Measurements from ENCODE around the gene ARHGAP42. TPM values are rescaled to one million over a fixed set of nuclear protein-coding genes. Genes with fewer than 3 reads are reported as not detected.

Gene ARHGAP42
- total and polyA plus RNA-seq, 3 donors from 2014 or later, result 9.8 to 12.1 (median 10.4) TPM

- DNase-seq, result no peak
- intact Hi-C loops (cut with DNase I; ENCODE audit: low total_unique reads), result no loop called here
- TF ChIP-seq POLR2A (IDR thresholded peaks at IDR 0.05) (no peak), CTCF (IDR thresholded peaks at IDR 0.05) (no peak)
- no peaks in the 10 kb centered on the region for H3K9me3 ChIP-seq
- H3K27me3 ChIP-seq, result no peaks in the 10 kb centered on the region
- no peaks in the 10 kb centered on the region for H3K36me3 ChIP-seq (ENCODE audit: low read depth, missing control alignments)
- no peak overlapping the region for H3K27ac ChIP-seq
- no peaks in the 10 kb centered on the region for H3K4me1 ChIP-seq
- H3K4me3 ChIP-seq, result no peak overlapping the region
Measured at GRCh38 chr11:101014600-101015285, 327.7 kb downstream of the ARHGAP42 start.

DNA sequence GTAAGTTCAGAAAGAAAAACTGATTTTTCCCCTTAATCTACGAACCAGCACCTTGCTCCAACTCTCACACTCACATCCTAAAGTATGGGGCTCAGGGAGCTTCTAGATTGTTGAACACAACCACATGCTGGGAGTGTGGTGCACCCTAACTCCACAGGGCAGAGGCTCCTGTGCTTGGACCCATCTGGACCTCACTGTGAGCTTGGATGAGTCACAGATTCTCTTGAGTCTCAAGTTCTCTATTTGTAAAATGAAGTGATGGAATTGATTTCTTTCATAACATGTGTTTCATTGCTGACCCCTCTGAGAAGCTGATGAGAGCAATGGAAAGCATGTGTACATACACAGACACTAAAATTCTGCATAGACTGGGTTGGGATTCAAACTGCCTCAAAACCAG is 332.8 kb downstream of the ARHGAP42 start:
- TF ChIP-seq CTCF (IDR thresholded peaks at IDR 0.05) (no peak), POLR2A (IDR thresholded peaks at IDR 0.05) (no peak)
- no peak for DNase-seq
- intact Hi-C loops (cut with DNase I; ENCODE audit: low total_unique reads), result no loop called here
- H3K36me3 ChIP-seq (ENCODE audit: low read depth, missing control alignments), result no peaks in the 10 kb centered on the region
- H3K4me1 ChIP-seq, result no peaks in the 10 kb centered on the region
- WGBS, 2 donors, result 87 to 92% methylated on average over 1 of the region's 1 CpG
- H3K4me3 ChIP-seq, result no peak overlapping the region
- no peak overlapping the region for H3K27ac ChIP-seq
- H3K9me3 ChIP-seq, result no peaks in the 10 kb centered on the region
- no peaks in the 10 kb centered on the region for H3K27me3 ChIP-seq

DNA sequence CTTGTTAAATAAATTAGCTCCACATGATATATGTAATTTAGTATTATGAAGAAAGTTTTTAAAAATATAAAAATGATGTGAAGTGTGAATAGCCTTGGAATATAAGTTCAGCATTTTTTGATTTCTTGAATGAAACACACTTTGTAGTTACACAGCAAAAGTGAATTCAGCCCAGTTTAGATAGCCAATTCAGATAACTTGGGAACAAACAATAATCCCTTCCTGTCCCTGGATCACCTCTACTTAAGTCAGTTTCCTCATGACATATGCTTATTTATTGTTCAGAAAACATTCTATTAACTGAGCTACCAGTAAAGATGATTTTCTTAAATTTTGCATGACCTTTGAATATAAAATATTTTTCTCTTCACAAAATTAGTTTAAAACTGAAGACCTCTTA is 335.2 kb downstream of the ARHGAP42 start:
- Histone ChIP-seq H3K36me3 (ENCODE audit: low read depth, missing control alignments) (no peaks in the 10 kb centered on the region), H3K4me3 (no peak overlapping the region), H3K27ac (no peak overlapping the region), H3K9me3 (no peaks in the 10 kb centered on the region), H3K27me3 (no peaks in the 10 kb centered on the region), H3K4me1 (no peaks in the 10 kb centered on the region)
- TF ChIP-seq CTCF (IDR thresholded peaks at IDR 0.05), result no peak
- no peak for TF ChIP-seq POLR2A (IDR thresholded peaks at IDR 0.05)
- intact Hi-C loops (cut with DNase I; ENCODE audit: low total_unique reads), result no loop called here
- no peak for DNase-seq

GRCh38 chr11:101028644-101029043 is 341.6 kb downstream of the ARHGAP42 start:
- DNase-seq, result no peak
- 58 to 76% methylated on average over 1 of the region's 1 CpG for WGBS, 2 donors

More at GRCh38 chr11:101028644-101029043, 341.6 kb downstream of the ARHGAP42 start:
- intact Hi-C loops (cut with DNase I; ENCODE audit: low total_unique reads), result no loop called here
- Histone ChIP-seq H3K9me3 (no peaks in the 10 kb centered on the region), H3K27me3 (no peaks in the 10 kb centered on the region), H3K4me3 (no peak overlapping the region), H3K4me1 (no peaks in the 10 kb centered on the region), H3K36me3 (ENCODE audit: low read depth, missing control alignments) (no peaks in the 10 kb centered on the region), H3K27ac (no peak overlapping the region)
- TF ChIP-seq CTCF (IDR thresholded peaks at IDR 0.05), result no peak
- no peak for TF ChIP-seq POLR2A (IDR thresholded peaks at IDR 0.05)

Measured in testis (tissue), 3 donors.